Measurements from ENCODE around the gene METTL16.

DNA sequence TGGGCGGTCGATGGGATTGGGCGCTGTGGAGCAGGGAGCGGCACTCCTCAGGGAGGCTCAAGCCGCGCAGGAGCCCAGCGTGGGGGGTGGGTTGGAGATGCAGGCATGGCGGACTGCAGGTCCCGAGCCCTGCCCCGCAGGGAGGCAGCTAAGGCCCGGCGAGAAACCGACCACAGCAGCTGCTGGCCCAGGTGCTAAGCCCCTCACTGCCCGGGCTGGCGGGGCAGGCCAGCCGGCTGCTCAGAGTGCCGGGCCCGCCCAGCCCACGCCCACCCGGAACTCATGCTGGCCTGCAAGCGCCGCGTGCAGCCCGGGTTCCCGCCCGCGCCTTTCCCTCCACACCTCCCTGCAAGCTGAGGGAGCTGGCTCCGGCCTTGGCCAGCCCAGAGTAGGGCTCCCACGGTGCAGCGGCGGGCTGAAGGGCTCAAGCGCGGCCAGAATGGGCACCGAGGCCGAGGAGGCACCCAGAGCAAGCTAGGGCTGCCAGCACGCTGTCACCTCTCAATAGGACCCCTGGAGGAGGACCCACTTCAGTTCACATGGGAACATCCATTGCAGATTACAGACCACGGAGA lies 20.5 kb upstream of the METTL16 start:
- TF ChIP-seq KAT8 (IDR thresholded peaks at IDR 0.05; ENCODE audit: low read depth) (no peak), RAD51 (IDR thresholded peaks at IDR 0.05; ENCODE audit: borderline replicate concordance, low read depth) (no peak), CHD2 (IDR thresholded peaks at IDR 0.05; ENCODE audit: low read depth, low read length) (no peak), SMC3 (conservative IDR thresholded peaks at IDR 0.05; ENCODE audit: insufficient read depth, low read depth, low read length) (no peak), GTF2A2 (tag; IDR thresholded peaks at IDR 0.05) (no peak), EZH2 (IDR thresholded peaks at IDR 0.05; ENCODE audit: borderline replicate concordance, low read depth, low read length) (no peak), NFE2L1 (tag; IDR thresholded peaks at IDR 0.05; ENCODE audit: borderline replicate concordance, low read depth) (no peak), XRCC4 (IDR thresholded peaks at IDR 0.05; ENCODE audit: extremely low read depth, insufficient read depth, insufficient read length) (no peak), ZNF140 (CRISPR knock-in tag; IDR thresholded peaks at IDR 0.05) (no peak), FOXK2 (conservative IDR thresholded peaks at IDR 0.05 in 1 of 2, IDR thresholded peaks at IDR 0.05 in 1 of 2; ENCODE audit: low read depth in 2 of 2) (no peak), NR2F6 (CRISPR knock-in tag; IDR thresholded peaks at IDR 0.05) (no peak), ZBTB7A (IDR thresholded peaks at IDR 0.05; ENCODE audit: borderline replicate concordance, control insufficient read depth, low read depth, low read length) (no peak)
- TF ChIP-seq, protein P1, sequence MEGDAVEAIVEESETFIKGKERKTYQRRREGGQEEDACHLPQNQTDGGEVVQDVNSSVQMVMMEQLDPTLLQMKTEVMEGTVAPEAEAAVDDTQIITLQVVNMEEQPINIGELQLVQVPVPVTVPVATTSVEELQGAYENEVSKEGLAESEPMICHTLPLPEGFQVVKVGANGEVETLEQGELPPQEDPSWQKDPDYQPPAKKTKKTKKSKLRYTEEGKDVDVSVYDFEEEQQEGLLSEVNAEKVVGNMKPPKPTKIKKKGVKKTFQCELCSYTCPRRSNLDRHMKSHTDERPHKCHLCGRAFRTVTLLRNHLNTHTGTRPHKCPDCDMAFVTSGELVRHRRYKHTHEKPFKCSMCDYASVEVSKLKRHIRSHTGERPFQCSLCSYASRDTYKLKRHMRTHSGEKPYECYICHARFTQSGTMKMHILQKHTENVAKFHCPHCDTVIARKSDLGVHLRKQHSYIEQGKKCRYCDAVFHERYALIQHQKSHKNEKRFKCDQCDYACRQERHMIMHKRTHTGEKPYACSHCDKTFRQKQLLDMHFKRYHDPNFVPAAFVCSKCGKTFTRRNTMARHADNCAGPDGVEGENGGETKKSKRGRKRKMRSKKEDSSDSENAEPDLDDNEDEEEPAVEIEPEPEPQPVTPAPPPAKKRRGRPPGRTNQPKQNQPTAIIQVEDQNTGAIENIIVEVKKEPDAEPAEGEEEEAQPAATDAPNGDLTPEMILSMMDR (IDR thresholded peaks at IDR 0.05 in 2 of 3, conservative IDR thresholded peaks at IDR 0.05 in 1 of 3; ENCODE audit: insufficient read depth in 2 of 3, low read depth in 1 of 3, low read length in 3 of 3): no peak

Data from K562 (cell line).